Glutamatergic neuron (in vitro differentiated cells): ENCODE data around the gene FAM20B. TPM values are rescaled to one million over a fixed set of nuclear protein-coding genes. Genes with fewer than 3 reads are reported as not detected.
A peak's percentile ranks its signal among the peaks of the same experiment; 100 is the strongest.

Experiments used
- DNase-seq: peaks from one replicate; pipeline ENCODE4 v3.0.0; 2022
- H3K27ac Mint-ChIP-seq: one replicate; pipeline ENCODE4 v1.8.0; 2020; ENCODE audit warnings: mild to moderate bottlenecking, mixed read lengths, inconsistent platforms; ENCODE audit not compliant: unreplicated experiment
- H3K27me3 Mint-ChIP-seq: one replicate; pipeline ENCODE4 v1.8.0; 2020; ENCODE audit warnings: mild to moderate bottlenecking, moderate library complexity, mixed read lengths, inconsistent platforms; ENCODE audit not compliant: unreplicated experiment
- H3K36me3 Mint-ChIP-seq: one replicate; pipeline ENCODE4 v1.8.0; 2020; ENCODE audit warnings: mild to moderate bottlenecking, mixed read lengths, inconsistent platforms; ENCODE audit not compliant: unreplicated experiment
- H3K4me1 Mint-ChIP-seq: one replicate; pipeline ENCODE4 v1.8.0; 2020; ENCODE audit warnings: mild to moderate bottlenecking, low read depth, mixed read lengths, inconsistent platforms; ENCODE audit not compliant: unreplicated experiment
- H3K4me3 Mint-ChIP-seq: one replicate; pipeline ENCODE4 v1.8.0; 2020; ENCODE audit warnings: mild to moderate bottlenecking, mixed read lengths, inconsistent platforms; ENCODE audit not compliant: unreplicated experiment
- H3K9me3 Mint-ChIP-seq: one replicate; pipeline ENCODE4 v1.8.0; 2020; ENCODE audit warnings: mild to moderate bottlenecking, moderate library complexity, mixed read lengths, inconsistent platforms; ENCODE audit not compliant: unreplicated experiment
- CTCF ChIP-seq: fragments of 200-600 bp; sonication (generic); IDR thresholded peaks from one replicate; pipeline ENCODE4 v1.5.0; 2021; ENCODE audit not compliant: partially characterized antibody, unreplicated experiment
- total RNA-seq: library from RNA; stranded (reverse); fragmentation: NEBNext Ultra II Directional; extraction: Animal tissue kit (Norgen Biotek cat#: 25700); gene quantifications from one replicate; pipeline ENCODE4 v1.2.1, GENCODE V29; 2021; ENCODE audit not compliant: unreplicated experiment

Gene FAM20B
- total RNA-seq, 1 donor from 2014 or later = 39.3 TPM

- H3K27ac Mint-ChIP-seq = no peak overlapping the region
- no peak overlapping the region for H3K4me3 Mint-ChIP-seq
These were observed 53.5 kb downstream of the FAM20B start for GRCh38 chr1:179079113-179079761.

GRCh38 chr1:179080866-179081686 lies 55.4 kb downstream of the FAM20B start:
- Mint-ChIP-seq H3K9me3 (peaks cover 6% of the 10 kb centered on the region), H3K27ac (no peak overlapping the region), H3K4me3 (peak overlapping the region; percentile 79), H3K27me3 (peaks cover 1% of the 10 kb centered on the region), H3K4me1 (peaks cover 7% of the 10 kb centered on the region), H3K36me3 (no peaks in the 10 kb centered on the region)
- no peak for DNase-seq
- no peak for TF ChIP-seq CTCF

More at GRCh38 chr1:179079113-179079761, 53.5 kb downstream of the FAM20B start:
- H3K4me1 Mint-ChIP-seq = peaks cover 7% of the 10 kb centered on the region
- H3K9me3 Mint-ChIP-seq = peaks cover 6% of the 10 kb centered on the region
- H3K27me3 Mint-ChIP-seq = no peaks in the 10 kb centered on the region
- no peak for DNase-seq
- peak; percentile 59 for TF ChIP-seq CTCF
- H3K36me3 Mint-ChIP-seq = no peaks in the 10 kb centered on the region

GRCh38 chr1:179081687-179082332 lies 56.1 kb downstream of the FAM20B start, which contains the start of gene TOR3A:
Gene TOR3A (plus strand): TSS chr1:179082070. CDS start chr1:179082129, 59 bp downstream.
- DNase-seq = peak; percentile 71
- Mint-ChIP-seq H3K4me3 (peak within 1 kb of the TSS; percentile 90), H3K4me1 (peaks cover 7% of the 10 kb centered on the region), H3K27me3 (peaks cover 1% of the 10 kb centered on the region), H3K9me3 (peaks cover 6% of the 10 kb centered on the region), H3K36me3 (no peaks in the 10 kb centered on the region), H3K27ac (no peak within 1 kb of the TSS)
- TF ChIP-seq CTCF = no peak

GRCh38 chr1:179082333-179082998 lies 56.8 kb downstream of the FAM20B start:
- peak overlapping the region; percentile 90 for H3K4me3 Mint-ChIP-seq
- no peaks in the 10 kb centered on the region for H3K36me3 Mint-ChIP-seq
- peaks cover 6% of the 10 kb centered on the region for H3K9me3 Mint-ChIP-seq
- peak; percentile 56 for DNase-seq
- H3K27me3 Mint-ChIP-seq = peaks cover 1% of the 10 kb centered on the region
- no peak overlapping the region for H3K27ac Mint-ChIP-seq
- no peak for TF ChIP-seq CTCF
- H3K4me1 Mint-ChIP-seq = peaks cover 7% of the 10 kb centered on the region
